ENCODE measurements around the gene BMERB1.
"Not testable (repeated sequence)": the region's sequence is repeated elsewhere in the genome, so short reads cannot be mapped to it uniquely, and the experiment has no call there.

The BMERB1 gene

GRCh38 chr16:15425861-15426260, 8.5 kb upstream of the BMERB1 start:
- no peak for DNase-seq (ENCODE audit: low spot score)

GRCh38 chr16:15426796-15427195, 7.6 kb upstream of the BMERB1 start:
- DNase-seq (ENCODE audit: low spot score) = no peak

GRCh38 chr16:15427648-15428239, 6.6 kb upstream of the BMERB1 start:
- peak; percentile 76 for DNase-seq (ENCODE audit: low spot score)

- DNase-seq (ENCODE audit: low spot score) = not testable (repeated sequence)
Observed at GRCh38 chr16:15430884-15431283, 3.5 kb upstream of the BMERB1 start.

- DNase-seq (ENCODE audit: low spot score) = no peak
Observed at GRCh38 chr16:15434079-15434424, 336 bp upstream of the BMERB1 start.

- DNase-seq (ENCODE audit: low spot score) = no peak
Observed at GRCh38 chr16:15435216-15435864, 952 bp downstream of the BMERB1 start.

GRCh38 chr16:15439102-15439501, 4.7 kb downstream of the BMERB1 start:
- no peak for DNase-seq (ENCODE audit: low spot score)

GRCh38 chr16:15439521-15439920, 5.1 kb downstream of the BMERB1 start:
- DNase-seq (ENCODE audit: low spot score) = no peak

- DNase-seq (ENCODE audit: low spot score) = peak; percentile 46
Observed at GRCh38 chr16:15440852-15441251, 6.5 kb downstream of the BMERB1 start.

- not testable (repeated sequence) for DNase-seq (ENCODE audit: low spot score)
Observed at GRCh38 chr16:15442140-15442539, 7.8 kb downstream of the BMERB1 start.

GRCh38 chr16:15443753-15444152, 9.4 kb downstream of the BMERB1 start:
- no peak for DNase-seq (ENCODE audit: low spot score)

GRCh38 chr16:15444264-15444663, 9.9 kb downstream of the BMERB1 start:
- no peak for DNase-seq (ENCODE audit: low spot score)

- DNase-seq (ENCODE audit: low spot score) = no peak
Observed at GRCh38 chr16:15445450-15445849, 11.1 kb downstream of the BMERB1 start.

- no peak for DNase-seq (ENCODE audit: low spot score)
Observed at GRCh38 chr16:15446901-15447300, 12.5 kb downstream of the BMERB1 start.

- peak; percentile 63 for DNase-seq (ENCODE audit: low spot score)
Observed at GRCh38 chr16:15450624-15451023, 16.2 kb downstream of the BMERB1 start.

- DNase-seq (ENCODE audit: low spot score) = no peak
Observed at GRCh38 chr16:15451098-15451731, 16.8 kb downstream of the BMERB1 start.

GRCh38 chr16:15452246-15452855, 18.0 kb downstream of the BMERB1 start:
- DNase-seq (ENCODE audit: low spot score) = no peak

- DNase-seq (ENCODE audit: low spot score) = not testable (repeated sequence)
Observed at GRCh38 chr16:15453296-15453695, 18.9 kb downstream of the BMERB1 start.

- not testable (repeated sequence) for DNase-seq (ENCODE audit: low spot score)
Observed at GRCh38 chr16:15454933-15455332, 20.5 kb downstream of the BMERB1 start.

- no peak for DNase-seq (ENCODE audit: low spot score)
Observed at GRCh38 chr16:15457400-15457799, 23.0 kb downstream of the BMERB1 start.

GRCh38 chr16:15457958-15458357, 23.6 kb downstream of the BMERB1 start:
- no peak for DNase-seq (ENCODE audit: low spot score)

- peak; percentile 30 for DNase-seq (ENCODE audit: low spot score)
Observed at GRCh38 chr16:15459791-15460190, 25.4 kb downstream of the BMERB1 start.

- no peak for DNase-seq (ENCODE audit: low spot score)
Observed at GRCh38 chr16:15460601-15461000, 26.2 kb downstream of the BMERB1 start.

All from AG20443 (cell line).